ENCODE data around the gene NCK2. TPM values are rescaled to one million over a fixed set of nuclear protein-coding genes. Genes with fewer than 3 reads are reported as not detected.

NCK2 gene
- total RNA-seq, 1 experiment from 2014 or later = 89.0 TPM

GRCh38 chr2:105731511-105731910 lies 13.2 kb upstream of the NCK2 start:
- Mint-ChIP-seq H3K27ac (ENCODE audit: unreplicated experiment) (peak overlapping the region; percentile 18), H3K4me1 (ENCODE audit: low read depth, unreplicated experiment) (peaks cover 32% of the 10 kb centered on the region), H3K36me3 (ENCODE audit: insufficient read depth, unreplicated experiment) (no peaks in the 10 kb centered on the region), H3K27me3 (ENCODE audit: insufficient read depth, unreplicated experiment) (no peaks in the 10 kb centered on the region), H3K9me3 (ENCODE audit: unreplicated experiment) (peaks cover 8% of the 10 kb centered on the region), H3K4me3 (ENCODE audit: unreplicated experiment) (no peak overlapping the region)
- DNase-seq = no peak
- POLR2A ChIA-PET = no interaction called here
- Histone ChIP-seq H3K27me3 (replicated peaks; ENCODE audit: control insufficient read depth, insufficient read depth, low read length) (no peaks in the 10 kb centered on the region), H3K9me3 (no peaks in the 10 kb centered on the region), H3K36me3 (ENCODE audit: control insufficient read depth, insufficient read depth, low read length) (no peaks in the 10 kb centered on the region), H3K4me3 (ENCODE audit: low read depth, low read length) (no peak overlapping the region), H3K4me1 (peaks cover 23% of the 10 kb centered on the region)
- no peak for TF ChIP-seq CTCF (IDR thresholded peaks at IDR 0.05; ENCODE audit: insufficient read depth in 1 of 2, low read depth in 1 of 2, low read length in 1 of 2, severe bottlenecking in 1 of 2, unreplicated experiment in 1 of 2)
- no TSS peak for BruUV-seq (replicated peaks)
- intact Hi-C loops (cut with micrococcal nuclease; ENCODE audit: unreplicated experiment) = loop anchor here (2.0 kb wide), 1 partner anchor 13 kb away; the partner anchor contains the start of gene NCK2
- CTCF ChIA-PET = no interaction called here

GRCh38 chr2:105732101-105732500 lies 12.6 kb upstream of the NCK2 start:
- no peak for TF ChIP-seq CTCF (IDR thresholded peaks at IDR 0.05; ENCODE audit: insufficient read depth in 1 of 2, low read depth in 1 of 2, low read length in 1 of 2, severe bottlenecking in 1 of 2, unreplicated experiment in 1 of 2)
- ChIA-PET POLR2A (no interaction called here), CTCF (no interaction called here)
- H3K9me3 Mint-ChIP-seq (ENCODE audit: unreplicated experiment) = peaks cover 2% of the 10 kb centered on the region
- no peaks in the 10 kb centered on the region for H3K36me3 ChIP-seq (ENCODE audit: control insufficient read depth, insufficient read depth, low read length)
- no peak overlapping the region for H3K4me3 ChIP-seq (ENCODE audit: low read depth, low read length)
- peaks cover 26% of the 10 kb centered on the region for H3K4me1 Mint-ChIP-seq (ENCODE audit: low read depth, unreplicated experiment)
- H3K4me1 ChIP-seq = peaks cover 23% of the 10 kb centered on the region
- no peak for DNase-seq
- no peak overlapping the region for H3K4me3 Mint-ChIP-seq (ENCODE audit: unreplicated experiment)
- no peaks in the 10 kb centered on the region for H3K9me3 ChIP-seq
- intact Hi-C loops (cut with micrococcal nuclease; ENCODE audit: unreplicated experiment) = no loop called here
- H3K27me3 ChIP-seq (replicated peaks; ENCODE audit: control insufficient read depth, insufficient read depth, low read length) = no peaks in the 10 kb centered on the region
- no peaks in the 10 kb centered on the region for H3K27me3 Mint-ChIP-seq (ENCODE audit: insufficient read depth, unreplicated experiment)
- H3K36me3 Mint-ChIP-seq (ENCODE audit: insufficient read depth, unreplicated experiment) = no peaks in the 10 kb centered on the region
- no peak overlapping the region for H3K27ac Mint-ChIP-seq (ENCODE audit: unreplicated experiment)
- BruUV-seq (replicated peaks) = no TSS peak

GRCh38 chr2:105732955-105733607 lies 11.6 kb upstream of the NCK2 start:
- ChIA-PET POLR2A (no interaction called here), CTCF (no interaction called here)
- no peaks in the 10 kb centered on the region for H3K36me3 ChIP-seq (ENCODE audit: control insufficient read depth, insufficient read depth, low read length)
- no peaks in the 10 kb centered on the region for H3K9me3 ChIP-seq
- Mint-ChIP-seq H3K27ac (ENCODE audit: unreplicated experiment) (no peak overlapping the region), H3K27me3 (ENCODE audit: insufficient read depth, unreplicated experiment) (no peaks in the 10 kb centered on the region), H3K36me3 (ENCODE audit: insufficient read depth, unreplicated experiment) (no peaks in the 10 kb centered on the region), H3K4me1 (ENCODE audit: low read depth, unreplicated experiment) (peaks cover 26% of the 10 kb centered on the region), H3K4me3 (ENCODE audit: unreplicated experiment) (no peak overlapping the region), H3K9me3 (ENCODE audit: unreplicated experiment) (no peaks in the 10 kb centered on the region)
- no peak for TF ChIP-seq CTCF (IDR thresholded peaks at IDR 0.05; ENCODE audit: insufficient read depth in 1 of 2, low read depth in 1 of 2, low read length in 1 of 2, severe bottlenecking in 1 of 2, unreplicated experiment in 1 of 2)
- BruUV-seq (replicated peaks) = no TSS peak
- DNase-seq = no peak
- intact Hi-C loops (cut with micrococcal nuclease; ENCODE audit: unreplicated experiment) = no loop called here
- no peak overlapping the region for H3K4me3 ChIP-seq (ENCODE audit: low read depth, low read length)
- H3K27me3 ChIP-seq (replicated peaks; ENCODE audit: control insufficient read depth, insufficient read depth, low read length) = no peaks in the 10 kb centered on the region
- H3K4me1 ChIP-seq = peaks cover 23% of the 10 kb centered on the region
